NT2/D1 (cell line): ENCODE data around the gene ADARB2.
"Not testable (repeated sequence)": the region's sequence is repeated elsewhere in the genome, so short reads cannot be mapped to it uniquely, and the experiment has no call there.

ENCODE experiments used
- DNase-seq: peaks from one replicate; pipeline ENCODE4 v3.0.0-alpha.2; 2011; ENCODE audit warnings: low read depth, low spot score
- H3K27me3 ChIP-seq: 2 replicates; pipeline ENCODE4 v1.6.0; 2011; ENCODE audit warnings: mild to moderate bottlenecking; ENCODE audit not compliant: insufficient read length, insufficient read depth
- H3K36me3 ChIP-seq: 2 replicates; pipeline ENCODE4 v1.6.1; 2011; ENCODE audit warnings: mild to moderate bottlenecking, low read length, mixed read lengths; ENCODE audit not compliant: insufficient read depth, insufficient read length
- H3K4me1 ChIP-seq: 2 replicates; pipeline ENCODE4 v1.5.1; 2011; ENCODE audit not compliant: insufficient read depth, insufficient read length
- H3K4me3 ChIP-seq: 2 replicates; pipeline ENCODE4 v1.5.1; 2011; ENCODE audit warnings: low read depth; ENCODE audit not compliant: insufficient read length
- H3K9ac ChIP-seq: 2 replicates; pipeline ENCODE4 v1.6.0; 2011; ENCODE audit warnings: low read depth; ENCODE audit not compliant: insufficient read length
- H3K9me3 ChIP-seq: 2 replicates; pipeline ENCODE4 v1.5.1; 2011; ENCODE audit warnings: mild to moderate bottlenecking, low read length; ENCODE audit not compliant: insufficient read depth
- SUZ12 ChIP-seq: IDR thresholded peaks from 2 replicates; pipeline ENCODE4 v1.6.1; 2011; ENCODE audit not compliant: insufficient read length, insufficient read depth; ENCODE audit errors: extremely low read depth
- YY1 ChIP-seq: IDR thresholded peaks from 2 replicates; pipeline ENCODE4 v1.6.1; 2011; ENCODE audit not compliant: insufficient read length, insufficient read depth
- ZNF274 ChIP-seq: IDR thresholded peaks from 2 replicates; pipeline ENCODE4 v1.6.1; 2011; ENCODE audit warnings: mild to moderate bottlenecking, low read depth, low read length

Gene ADARB2

GRCh38 chr10:1462994-1463633 lies 274.2 kb downstream of the ADARB2 start:
- Histone ChIP-seq H3K9ac (no peak overlapping the region), H3K36me3 (no peaks in the 10 kb centered on the region), H3K27me3 (peaks cover 3% of the 10 kb centered on the region), H3K9me3 (no peaks in the 10 kb centered on the region), H3K4me3 (no peak overlapping the region), H3K4me1 (peaks cover 6% of the 10 kb centered on the region)
- no peak for DNase-seq
- TF ChIP-seq ZNF274 (no peak), SUZ12 (no peak), YY1 (no peak)

DNA sequence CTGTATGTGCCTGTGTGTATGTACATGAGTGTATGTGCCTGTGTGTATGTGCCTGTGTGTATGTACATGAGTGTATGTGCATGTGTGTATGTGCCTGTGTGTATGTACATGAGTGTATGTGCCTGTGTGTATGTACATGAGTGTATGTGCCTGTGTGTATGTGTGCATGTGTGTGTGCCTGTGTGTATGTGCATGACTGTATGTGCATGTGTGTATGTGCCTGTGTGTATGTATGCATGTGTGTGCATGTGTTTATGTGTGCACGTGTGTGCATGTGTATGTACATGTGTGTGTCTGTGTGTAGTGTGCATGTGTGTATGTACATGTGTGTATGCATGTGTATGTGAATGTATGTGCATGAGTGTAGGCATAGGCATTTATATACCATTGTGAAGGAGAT lies 274.8 kb downstream of the ADARB2 start:
- no peaks in the 10 kb centered on the region for H3K9me3 ChIP-seq
- H3K36me3 ChIP-seq, result no peaks in the 10 kb centered on the region
- peaks cover 6% of the 10 kb centered on the region for H3K4me1 ChIP-seq
- H3K27me3 ChIP-seq, result peaks cover 3% of the 10 kb centered on the region
- TF ChIP-seq SUZ12, result no peak
- no peak for TF ChIP-seq ZNF274
- TF ChIP-seq YY1, result no peak
- H3K4me3 ChIP-seq, result no peak overlapping the region
- H3K9ac ChIP-seq, result no peak overlapping the region
- no peak for DNase-seq

GRCh38 chr10:1462032-1462431 lies 275.3 kb downstream of the ADARB2 start:
- Histone ChIP-seq H3K4me3 (no peak overlapping the region), H3K9ac (no peak overlapping the region), H3K9me3 (no peaks in the 10 kb centered on the region), H3K36me3 (no peaks in the 10 kb centered on the region), H3K27me3 (peaks cover 3% of the 10 kb centered on the region), H3K4me1 (peaks cover 3% of the 10 kb centered on the region)
- no peak for TF ChIP-seq YY1
- no peak for TF ChIP-seq SUZ12
- TF ChIP-seq ZNF274, result no peak
- no peak for DNase-seq

DNA sequence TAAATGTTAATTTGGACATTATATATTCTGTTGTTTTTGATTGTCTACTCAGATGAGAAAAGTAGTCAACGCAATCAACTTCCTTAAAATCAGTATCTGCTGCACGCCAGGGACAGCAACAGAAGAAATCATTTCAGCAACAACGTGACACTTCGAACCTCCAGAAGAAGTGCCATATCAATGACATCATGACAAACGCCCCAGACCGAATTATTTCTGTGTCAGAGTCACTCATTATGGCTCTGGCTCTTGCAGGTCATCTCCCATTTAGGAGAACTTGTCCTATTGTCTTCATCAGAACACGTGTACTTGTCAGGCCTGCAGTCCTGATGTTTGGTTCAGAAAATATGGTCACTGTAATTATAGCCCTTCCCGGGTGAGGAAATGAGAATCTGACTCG lies 276.3 kb downstream of the ADARB2 start:
- no peak for DNase-seq
- Histone ChIP-seq H3K36me3 (no peaks in the 10 kb centered on the region), H3K4me1 (peaks cover 3% of the 10 kb centered on the region), H3K27me3 (no peaks in the 10 kb centered on the region), H3K9me3 (no peaks in the 10 kb centered on the region), H3K4me3 (no peak overlapping the region), H3K9ac (no peak overlapping the region)
- no peak for TF ChIP-seq ZNF274
- no peak for TF ChIP-seq SUZ12
- TF ChIP-seq YY1, result no peak

DNA sequence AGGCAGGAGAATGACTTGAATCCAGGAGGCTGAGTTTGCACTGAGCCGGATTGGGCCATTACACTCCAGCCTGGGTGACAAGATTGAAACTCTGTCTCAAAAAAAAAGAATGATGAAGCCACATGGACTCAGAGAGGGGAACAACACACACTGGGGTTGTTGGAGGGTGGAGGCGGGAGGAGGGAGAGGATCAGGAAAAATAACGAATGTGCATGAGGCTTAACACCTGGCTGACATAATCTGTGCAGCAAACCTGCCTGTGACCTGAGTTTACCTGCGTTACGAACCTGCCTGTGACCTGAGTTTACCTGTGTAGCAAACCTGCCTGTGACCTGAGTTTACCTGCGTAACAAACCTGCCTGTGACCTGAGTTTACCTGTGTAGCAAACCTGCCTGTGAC lies 277.7 kb downstream of the ADARB2 start:
- not testable (repeated sequence) for H3K9ac ChIP-seq, H3K27me3 ChIP-seq, H3K36me3 ChIP-seq, H3K4me3 ChIP-seq, H3K4me1 ChIP-seq, H3K9me3 ChIP-seq, DNase-seq

DNA sequence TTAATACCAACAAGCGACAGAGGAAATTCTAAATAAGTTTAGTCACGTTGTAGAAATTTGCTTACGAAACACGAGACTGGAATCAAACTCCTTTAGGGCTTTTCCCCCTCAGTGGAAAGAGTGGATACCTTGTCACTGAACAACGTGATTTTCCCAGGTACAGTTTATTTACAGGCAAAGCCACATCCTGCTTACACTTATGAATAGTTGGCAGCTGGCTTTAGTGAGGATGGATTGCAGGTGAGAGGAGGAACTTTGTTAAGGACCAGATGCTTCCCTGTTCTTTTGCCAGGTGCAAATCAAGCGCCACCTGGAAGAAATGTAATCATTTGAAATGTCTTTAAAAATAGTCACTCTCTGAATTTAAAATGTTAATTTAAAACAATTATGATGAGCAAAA lies 282.4 kb downstream of the ADARB2 start:
- TF ChIP-seq ZNF274 (no peak), SUZ12 (no peak), YY1 (no peak)
- DNase-seq, result no peak
- Histone ChIP-seq H3K4me1 (no peaks in the 10 kb centered on the region), H3K27me3 (no peaks in the 10 kb centered on the region), H3K36me3 (no peaks in the 10 kb centered on the region), H3K4me3 (no peak overlapping the region), H3K9ac (no peak overlapping the region), H3K9me3 (no peaks in the 10 kb centered on the region)

DNA sequence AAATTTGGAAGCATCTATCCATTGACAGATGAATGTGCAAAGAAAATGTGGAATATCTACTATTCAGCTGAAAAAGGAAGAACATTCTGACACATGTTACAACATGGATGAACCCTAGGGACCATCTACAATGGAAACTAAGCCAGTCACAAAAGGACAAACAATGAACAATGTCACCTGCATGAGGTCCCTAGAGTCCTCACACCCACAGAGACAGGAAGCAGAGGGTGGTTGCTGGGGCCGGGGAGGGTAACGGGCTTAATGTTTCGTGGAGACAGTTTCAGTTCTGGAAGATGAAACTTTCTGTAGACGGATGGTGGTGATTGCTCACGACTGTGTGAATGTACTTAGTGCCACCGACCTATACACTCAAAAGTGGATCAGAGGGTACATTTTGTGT lies 282.9 kb downstream of the ADARB2 start:
- no peak for TF ChIP-seq ZNF274
- TF ChIP-seq YY1, result no peak
- TF ChIP-seq SUZ12, result no peak
- Histone ChIP-seq H3K36me3 (no peaks in the 10 kb centered on the region), H3K27me3 (no peaks in the 10 kb centered on the region), H3K9ac (no peak overlapping the region), H3K4me1 (no peaks in the 10 kb centered on the region), H3K4me3 (no peak overlapping the region), H3K9me3 (no peaks in the 10 kb centered on the region)
- no peak for DNase-seq
